ENCODE data around the gene CAST.

- TF ChIP-seq POLR2A (IDR thresholded peaks at IDR 0.05), result no peak
- TF ChIP-seq CTCF (IDR thresholded peaks at IDR 0.05), result no peak
Observed at GRCh38 chr5:96648593-96648992, 13.6 kb upstream of the CAST start.
